Dermis microvascular lymphatic vessel endothelial cell (primary cell): ENCODE data around the gene CLTB. TPM values are rescaled to one million over a fixed set of nuclear protein-coding genes. Genes with fewer than 3 reads are reported as not detected.

Source experiments
- DNase-seq, 2 donors: peaks; one replicate each; pipeline versions ENCODE4 v3.0.0 to v3.0.0-alpha.2; 2010; ENCODE audit warnings: low read depth in 2 of 2
- total RNA-seq: library from RNA; depleted of rRNA; stranded (reverse); fragments of >200 nt; gene quantifications from 2 replicates; pipeline ENCODE4 v1.2.1, GENCODE V29; 2014

The CLTB gene
- total RNA-seq, 1 donor from 2014 or later: 147 TPM

DNA sequence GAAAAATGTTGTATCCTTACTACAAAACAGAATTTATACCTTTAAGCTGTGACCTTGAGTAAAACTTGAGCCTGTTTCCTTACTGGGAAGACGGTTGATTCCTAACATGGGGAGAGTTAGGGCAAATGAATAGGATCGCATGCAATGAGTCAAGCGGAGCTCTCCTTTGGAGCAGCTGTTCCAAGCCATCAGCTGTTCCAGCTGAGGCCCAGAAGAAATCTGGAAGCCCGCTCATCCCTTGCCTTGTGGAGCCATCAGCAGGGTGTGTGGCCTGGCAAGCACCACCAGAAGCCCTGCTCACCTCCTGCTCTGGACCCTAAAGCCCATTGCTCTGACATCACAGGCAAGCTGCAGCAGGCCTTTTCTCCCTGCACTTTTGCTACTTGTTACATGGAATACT, 62.8 kb downstream of the CLTB start:
- no peak for DNase-seq

DNA sequence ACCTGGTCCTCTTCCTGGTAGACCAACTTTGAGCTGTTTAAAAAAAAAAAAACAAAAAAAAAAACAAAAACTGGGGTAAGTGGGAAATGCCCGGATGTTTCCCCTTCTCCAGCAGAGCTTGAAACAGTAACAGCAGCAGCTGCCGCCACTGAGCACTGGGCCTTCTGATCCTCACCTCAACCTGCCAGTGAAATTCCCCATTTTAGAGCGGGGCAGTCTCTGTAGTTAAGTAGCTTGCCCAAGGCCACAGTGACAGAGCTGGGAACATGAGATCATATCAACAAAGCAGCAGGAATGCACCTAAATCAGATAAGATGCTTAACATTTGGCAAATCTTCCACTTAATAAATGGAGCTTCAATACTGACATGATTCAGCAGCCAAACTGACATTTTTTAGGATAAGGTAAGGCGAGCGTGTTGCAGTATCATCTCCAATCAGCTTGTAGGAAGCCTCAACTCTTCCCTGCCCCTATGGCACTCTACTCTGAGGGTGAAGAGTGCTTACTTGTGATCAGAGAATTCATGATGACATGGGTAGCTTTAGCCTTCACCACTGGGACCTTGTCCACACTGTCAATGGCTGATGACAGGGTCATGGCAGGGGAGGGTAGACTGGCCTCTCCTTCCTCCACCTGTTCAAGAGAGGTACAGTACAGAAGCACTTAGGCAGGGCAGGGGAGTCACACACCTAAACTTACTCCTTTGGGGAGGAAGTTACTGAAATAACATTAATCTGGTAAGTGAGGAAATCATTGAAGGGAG, 64.0 kb downstream of the CLTB start:
- DNase-seq: no peak

DNA sequence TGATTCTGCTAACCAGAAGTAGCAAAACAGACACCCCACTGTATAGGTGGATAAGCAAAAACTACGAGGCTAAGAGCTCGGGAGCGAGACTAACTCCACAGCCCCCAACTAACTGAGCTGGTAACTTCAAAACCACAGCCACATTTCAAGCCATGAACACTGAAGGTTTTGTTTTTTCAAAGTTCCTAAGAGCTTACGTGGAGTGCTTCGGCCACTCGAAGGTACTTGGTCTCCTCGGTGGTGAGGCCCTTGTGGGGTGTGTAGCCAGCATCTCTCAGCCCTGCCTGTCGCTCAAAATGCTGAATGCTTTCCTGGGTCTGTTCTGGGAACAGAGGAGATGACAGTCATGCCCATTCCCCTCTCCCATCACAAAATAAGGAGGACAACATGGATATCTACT, 65.9 kb downstream of the CLTB start:
- DNase-seq: no peak

DNA sequence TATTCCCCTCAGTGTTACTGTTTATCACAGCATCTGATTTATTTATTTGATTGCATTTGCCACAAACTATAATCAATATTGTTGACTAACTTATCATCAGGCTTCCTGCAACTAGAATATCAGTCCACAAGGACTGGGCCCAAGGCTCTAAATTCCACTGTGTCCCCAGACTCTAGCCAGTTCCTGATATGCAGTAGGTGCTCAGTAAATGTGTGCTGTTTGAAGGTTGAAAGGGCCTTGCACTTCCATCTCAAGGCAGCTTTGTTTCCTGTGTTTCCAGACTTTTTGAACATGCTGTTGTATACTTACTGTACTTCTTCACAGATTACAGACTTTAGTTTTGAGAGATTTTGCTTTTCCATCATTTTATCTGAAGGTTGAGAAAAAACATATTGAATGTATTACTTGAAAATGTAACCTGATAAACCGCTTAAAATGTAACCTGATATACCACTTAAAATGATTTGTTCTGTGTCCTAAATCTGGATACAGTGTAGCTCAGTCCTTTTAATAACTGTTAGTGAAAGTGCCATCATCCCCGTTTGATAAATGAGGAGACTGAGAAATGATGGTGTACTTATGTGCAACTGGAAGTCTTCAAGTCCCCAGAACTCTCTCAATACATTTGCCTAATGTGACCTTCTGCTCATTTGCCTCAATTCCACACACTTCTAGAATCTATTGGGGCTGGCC, 73.4 kb downstream of the CLTB start:
- DNase-seq: no peak

Other genes with a start within 250 kb of the CLTB start
- gene SIMC1, start 178.1 kb downstream of the CLTB start, total RNA-seq: 1.9 and 3.3 TPM in 2 replicates
- 71.6 and 101 TPM in 2 replicates for gene KIAA1191, start 54.8 kb downstream of the CLTB start, total RNA-seq
- 6.0 and 11.9 TPM in 2 replicates for gene ARL10, start 51.1 kb downstream of the CLTB start, total RNA-seq
- 10.7 and 11.8 TPM in 2 replicates for gene NOP16, start 27.9 kb downstream of the CLTB start, total RNA-seq
- 36.3 and 55.5 TPM in 2 replicates for gene HIGD2A, start 27.8 kb downstream of the CLTB start, total RNA-seq
- gene FAF2, start 31.8 kb upstream of the CLTB start, total RNA-seq: 48.4 and 56.5 TPM in 2 replicates
- gene RNF44, start 120.9 kb upstream of the CLTB start, total RNA-seq: 2.4 and 7.0 TPM in 2 replicates
- under 0.01 and 0.25 TPM in 2 replicates for gene CDHR2, start 132.8 kb upstream of the CLTB start, total RNA-seq
- 4.5 and 4.8 TPM in 2 replicates for gene GPRIN1, start 193.6 kb upstream of the CLTB start, total RNA-seq
- gene SNCB, start 214.0 kb upstream of the CLTB start, total RNA-seq: 0.76 and 1.2 TPM in 2 replicates
- gene EIF4E1B, start 214.1 kb upstream of the CLTB start, total RNA-seq: under 0.01 TPM in 1 of 2 replicates, not detected in the other
- gene TSPAN17, start 230.9 kb upstream of the CLTB start, total RNA-seq: 36.5 and 47.7 TPM in 2 replicates